Caco-2 (cell line): ENCODE data around the gene HINFP. TPM values are rescaled to one million over a fixed set of nuclear protein-coding genes. Genes with fewer than 3 reads are reported as not detected.

Source experiments
- BruUV-seq: library from RNA; stranded (reverse); fragments of 400-500 nt; replicated peaks from 2 replicates; lab custom pipeline; 2021; lab: Mats Ljungman, UMichigan
- CTCF ChIA-PET: fragments of 300-600 bp; sonication (Branson Sonifier 250); formaldehyde crosslinking; loops from one replicate; lab custom pipeline; 2022; ENCODE audit warnings: antibody characterized with exemption; lab: Charles Lee
- POLR2A ChIA-PET: fragments of 300-600 bp; sonication (Branson Sonifier 250); formaldehyde crosslinking; loops from one replicate; lab custom pipeline; 2022; ENCODE audit warnings: antibody characterized with exemption; lab: Charles Lee
- DNase-seq, 2 experiments: peaks; one replicate each; pipeline versions ENCODE4 v3.0.0 to v3.0.0-alpha.2; 2020 to 2022
- H3K27me3 ChIP-seq: replicated peaks from 2 replicates; pipeline ENCODE4 v1.6.0; 2011; ENCODE audit warnings: low read length; ENCODE audit not compliant: control insufficient read depth, insufficient read depth
- H3K36me3 ChIP-seq: 2 replicates; pipeline ENCODE4 v1.5.1; 2011; ENCODE audit warnings: low read length; ENCODE audit not compliant: control insufficient read depth, insufficient read depth
- H3K4me1 ChIP-seq: fragments of 250-450 bp; sonication (Bioruptor Pico); 2 replicates; pipeline ENCODE4 v1.5.1; 2020; ENCODE audit warnings: mild to moderate bottlenecking
- H3K4me3 ChIP-seq: 2 replicates; pipeline ENCODE4 v1.5.1; 2011; ENCODE audit warnings: low read depth, mild to moderate bottlenecking, control low read depth, low read length
- H3K9me3 ChIP-seq: fragments of 250-450 bp; sonication (Bioruptor Pico); 2 replicates; pipeline ENCODE4 v1.5.1; 2020; ENCODE audit warnings: mild to moderate bottlenecking, moderate library complexity
- H3K27ac Mint-ChIP-seq: one replicate; pipeline ENCODE4 v1.8.0; 2022; ENCODE audit warnings: mixed read lengths; ENCODE audit not compliant: unreplicated experiment
- H3K27me3 Mint-ChIP-seq: one replicate; pipeline ENCODE4 v1.8.0; 2022; ENCODE audit warnings: mixed read lengths; ENCODE audit not compliant: insufficient read depth, unreplicated experiment
- H3K36me3 Mint-ChIP-seq: one replicate; pipeline ENCODE4 v1.8.0; 2022; ENCODE audit warnings: mild to moderate bottlenecking, mixed read lengths; ENCODE audit not compliant: insufficient read depth, unreplicated experiment
- H3K4me1 Mint-ChIP-seq: one replicate; pipeline ENCODE4 v1.8.0; 2022; ENCODE audit warnings: low read depth, mixed read lengths; ENCODE audit not compliant: unreplicated experiment
- H3K4me3 Mint-ChIP-seq: one replicate; pipeline ENCODE4 v1.8.0; 2022; ENCODE audit warnings: mild to moderate bottlenecking, moderate library complexity, mixed read lengths; ENCODE audit not compliant: unreplicated experiment
- H3K9me3 Mint-ChIP-seq: one replicate; pipeline ENCODE4 v1.8.0; 2022; ENCODE audit warnings: mixed read lengths; ENCODE audit not compliant: unreplicated experiment
- CTCF ChIP-seq, 2 experiments: fragments of 200-600 bp in 1 of 2; IDR thresholded peaks; 1 replicate in 1 of 2; 2 replicates in 1 of 2; pipeline versions ENCODE4 v1.5.1 to v1.8.0; 2011 to 2022; ENCODE audit warnings: antibody characterized with exemption in 1 of 2, control low read depth in 1 of 2, inconsistent platforms in 1 of 2, low read depth in 1 of 2, low read length in 1 of 2, mild to moderate bottlenecking in 1 of 2, moderate library complexity in 1 of 2; ENCODE audit not compliant: insufficient read depth in 1 of 2, severe bottlenecking in 1 of 2, unreplicated experiment in 1 of 2
- intact Hi-C: fragments of 100-400 bp; cut with micrococcal nuclease; formaldehyde crosslinking; loops from one replicate; pipeline ENCODE4 v1.10.0; 2022; ENCODE audit not compliant: unreplicated experiment
- total RNA-seq: library from RNA; stranded (reverse); gene quantifications from 2 replicates; pipeline ENCODE4 v1.2.3, GENCODE V29; 2022

HINFP gene
- total RNA-seq, 1 experiment from 2014 or later, result 61.6 TPM

GRCh38 chr11:119148720-119149017, 27.3 kb downstream of the HINFP start:
- Mint-ChIP-seq H3K27ac (no peak overlapping the region), H3K27me3 (peaks cover 18% of the 10 kb centered on the region), H3K36me3 (no peaks in the 10 kb centered on the region), H3K4me3 (peak overlapping the region; percentile 72), H3K9me3 (no peaks in the 10 kb centered on the region), H3K4me1 (no peaks in the 10 kb centered on the region)
- no peaks in the 10 kb centered on the region; the same call in 1 of the 2 replicates for H3K27me3 ChIP-seq
- peak overlapping the region; percentile 57 for H3K4me3 ChIP-seq
- ChIA-PET POLR2A (no interaction called here), CTCF (interaction anchor here (0.8 to 1.4 kb wide), 3 partner anchors 9 to 212 kb away, joined by 3 read pairs; no protein-coding TSS in a partner anchor)
- peaks cover 5% of the 10 kb centered on the region; the same call in 1 of the 2 replicates for H3K4me1 ChIP-seq
- no peaks in the 10 kb centered on the region for H3K9me3 ChIP-seq
- BruUV-seq, result no TSS peak
- DNase-seq, result no peak
- no peak for TF ChIP-seq CTCF (IDR thresholded peaks at IDR 0.05; ENCODE audit: insufficient read depth in 1 of 2, low read depth in 1 of 2, low read length in 1 of 2, severe bottlenecking in 1 of 2, unreplicated experiment in 1 of 2)
- H3K36me3 ChIP-seq, result no peaks in the 10 kb centered on the region
- intact Hi-C loops, result loop anchor here (5.0 kb wide), 1 partner anchor 134 kb away; no protein-coding TSS in a partner anchor

DNA sequence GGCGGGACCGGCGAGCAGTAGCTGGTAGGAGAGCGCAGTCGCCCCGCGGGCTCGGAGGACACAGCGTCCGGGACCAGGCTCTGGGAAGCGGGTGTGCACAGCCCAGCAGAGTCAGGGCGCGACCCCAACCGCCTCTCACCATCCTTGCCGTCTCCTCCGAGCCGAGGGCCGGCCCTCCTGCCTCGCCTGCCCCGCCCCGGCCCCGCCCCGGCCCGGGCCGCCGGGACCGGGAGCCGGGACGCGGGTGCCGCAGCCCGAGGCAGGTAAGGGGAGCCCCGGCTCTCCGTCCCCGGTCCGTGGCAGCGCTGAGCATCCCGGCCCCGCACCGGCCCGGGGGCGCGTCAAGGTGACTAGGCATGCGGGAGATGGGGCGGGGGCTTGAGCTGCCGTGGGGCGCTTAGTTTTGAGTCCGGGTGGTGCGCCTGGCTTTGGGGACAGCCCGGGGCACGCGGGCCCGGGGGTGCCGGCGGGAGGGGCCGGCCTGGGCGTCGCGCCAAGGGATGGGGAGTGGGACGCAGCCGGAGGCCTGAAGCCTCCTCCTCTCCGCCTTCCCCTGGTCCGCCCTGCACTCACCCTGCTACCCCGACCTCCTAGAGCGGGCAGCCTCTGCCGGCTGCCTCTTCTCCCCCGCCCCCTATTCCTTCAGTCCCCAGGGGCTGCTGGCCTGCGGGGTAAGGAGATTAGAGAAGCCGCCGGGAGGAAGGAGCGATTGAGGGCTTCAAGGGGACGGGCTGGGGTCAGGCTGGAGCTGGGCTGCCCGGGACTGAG, 27.8 kb downstream of the HINFP start, which contains the start of gene ABCG4:
Gene ABCG4 (plus strand): TSS at position 35 of the 768 bp plus-strand sequence. CDS start 914 bp downstream, outside the sequence.
- no TSS peak for BruUV-seq
- TF ChIP-seq CTCF (IDR thresholded peaks at IDR 0.05; ENCODE audit: insufficient read depth in 1 of 2, low read depth in 1 of 2, low read length in 1 of 2, severe bottlenecking in 1 of 2, unreplicated experiment in 1 of 2), result no peak
- Mint-ChIP-seq H3K9me3 (no peaks in the 10 kb centered on the region), H3K36me3 (no peaks in the 10 kb centered on the region), H3K27ac (no peak within 1 kb of the TSS), H3K4me1 (no peaks in the 10 kb centered on the region), H3K4me3 (peak within 1 kb of the TSS; percentile 72), H3K27me3 (peaks cover 18% of the 10 kb centered on the region)
- Histone ChIP-seq H3K36me3 (no peaks in the 10 kb centered on the region), H3K27me3 (no peaks in the 10 kb centered on the region; the same call in 1 of the 2 replicates), H3K4me1 (peaks cover 5% of the 10 kb centered on the region; the same call in 1 of the 2 replicates), H3K9me3 (no peaks in the 10 kb centered on the region), H3K4me3 (peak within 1 kb of the TSS; percentile 57)
- ChIA-PET POLR2A (no interaction called here), CTCF (interaction anchor here (0.6 to 0.8 kb wide), 3 partner anchors 8 to 212 kb away, joined by 3 read pairs; no protein-coding TSS in a partner anchor)
- intact Hi-C loops, result loop anchor here (5.0 kb wide), 1 partner anchor 133 kb away; no protein-coding TSS in a partner anchor
- DNase-seq, result peak in 1 of 2 experiments; percentile 52

DNA sequence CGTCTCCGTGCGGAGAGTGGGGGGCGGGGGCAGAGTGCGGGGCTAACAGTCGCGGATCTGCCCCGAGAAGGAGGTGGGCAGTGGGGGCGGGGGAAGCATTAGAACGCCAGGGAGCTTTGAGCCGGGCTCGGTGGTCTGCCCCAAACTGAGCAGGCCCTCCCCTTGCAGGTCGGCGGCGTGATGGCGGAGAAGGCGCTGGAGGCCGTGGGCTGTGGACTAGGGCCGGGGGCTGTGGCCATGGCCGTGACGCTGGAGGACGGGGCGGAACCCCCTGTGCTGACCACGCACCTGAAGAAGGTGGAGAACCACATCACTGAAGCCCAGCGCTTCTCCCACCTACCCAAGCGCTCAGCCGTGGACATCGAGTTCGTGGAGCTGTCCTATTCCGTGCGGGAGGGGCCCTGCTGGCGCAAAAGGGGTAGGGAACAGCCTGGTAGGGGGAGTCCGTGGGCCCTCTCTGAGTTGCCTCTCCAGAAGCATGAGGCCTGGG, 28.5 kb downstream of the HINFP start:
- no peak for DNase-seq
- H3K27ac Mint-ChIP-seq, result no peak overlapping the region
- no peak overlapping the region; the same call in 1 of the 2 replicates for H3K4me3 ChIP-seq

More for the DNA sequence above, 28.5 kb downstream of the HINFP start:
- Mint-ChIP-seq H3K9me3 (no peaks in the 10 kb centered on the region), H3K4me1 (no peaks in the 10 kb centered on the region), H3K27me3 (peaks cover 18% of the 10 kb centered on the region), H3K4me3 (peak overlapping the region; percentile 72), H3K36me3 (no peaks in the 10 kb centered on the region)
- CTCF ChIA-PET, result interaction anchor here (0.6 kb wide), 1 partner anchor 30 kb away, joined by 3 read pairs; no protein-coding TSS in a partner anchor
- TF ChIP-seq CTCF (IDR thresholded peaks at IDR 0.05; ENCODE audit: insufficient read depth in 1 of 2, low read depth in 1 of 2, low read length in 1 of 2, severe bottlenecking in 1 of 2, unreplicated experiment in 1 of 2), result no peak
- no peaks in the 10 kb centered on the region; the same call in 1 of the 2 replicates for H3K27me3 ChIP-seq
- no peaks in the 10 kb centered on the region for H3K36me3 ChIP-seq
- BruUV-seq, result no TSS peak
- POLR2A ChIA-PET, result no interaction called here
- no peaks in the 10 kb centered on the region for H3K9me3 ChIP-seq
- H3K4me1 ChIP-seq, result peaks cover 5% of the 10 kb centered on the region; the same call in 1 of the 2 replicates
- intact Hi-C loops, result loop anchor here (5.0 kb wide), 1 partner anchor 132 kb away; no protein-coding TSS in a partner anchor
